HG03025 (cell line): ENCODE results near the gene PIP4K2A.
A peak's percentile ranks its signal among the peaks of the same experiment; 100 is the strongest.
"Not testable (repeated sequence)": the region's sequence is repeated elsewhere in the genome, so short reads cannot be mapped to it uniquely, and the experiment has no call there.

Experiments
- ATAC-seq: cut with Tn5 transposase; IDR thresholded peaks from one replicate; pipeline ENCODE4 v1.9.1; 2021; ENCODE audit warnings: mild to moderate bottlenecking, moderate library complexity; ENCODE audit not compliant: unreplicated experiment, low FRiP score

PIP4K2A gene

GRCh38 chr10:22714479-22715289 is at the start of gene PIP4K2A:
PIP4K2A (minus strand) TSS chr10:22714578; CDS start chr10:22714326, 252 bp downstream.
- ATAC-seq = peak; percentile 62

- no peak for ATAC-seq
Observed at GRCh38 chr10:22761569-22762220, 47.3 kb upstream of the PIP4K2A start.

GRCh38 chr10:22760025-22760424 is 45.6 kb upstream of the PIP4K2A start:
- ATAC-seq = no peak

GRCh38 chr10:22758867-22759266 is 44.5 kb upstream of the PIP4K2A start:
- ATAC-seq = no peak

GRCh38 chr10:22754296-22754695 is 39.9 kb upstream of the PIP4K2A start:
- ATAC-seq = no peak

GRCh38 chr10:22753786-22754185 is 39.4 kb upstream of the PIP4K2A start:
- no peak for ATAC-seq

GRCh38 chr10:22752272-22752889 is 38.0 kb upstream of the PIP4K2A start:
- no peak for ATAC-seq

GRCh38 chr10:22750131-22750530 is 35.8 kb upstream of the PIP4K2A start:
- no peak for ATAC-seq

GRCh38 chr10:22744858-22745257 is 30.5 kb upstream of the PIP4K2A start:
- not testable (repeated sequence) for ATAC-seq

- peak; percentile 95 for ATAC-seq
Observed at GRCh38 chr10:22742678-22743077, 28.3 kb upstream of the PIP4K2A start.

GRCh38 chr10:22741631-22742030 is 27.3 kb upstream of the PIP4K2A start:
- ATAC-seq = not testable (repeated sequence)

- ATAC-seq = no peak
Observed at GRCh38 chr10:22740180-22740579, 25.8 kb upstream of the PIP4K2A start.

- ATAC-seq = no peak
Observed at GRCh38 chr10:22737587-22737986, 23.2 kb upstream of the PIP4K2A start.

- ATAC-seq = no peak
Observed at GRCh38 chr10:22736134-22736533, 21.8 kb upstream of the PIP4K2A start.

- no peak for ATAC-seq
Observed at GRCh38 chr10:22733992-22734391, 19.6 kb upstream of the PIP4K2A start.

GRCh38 chr10:22727663-22728062 is 13.3 kb upstream of the PIP4K2A start:
- no peak for ATAC-seq

- ATAC-seq = no peak
Observed at GRCh38 chr10:22727112-22727511, 12.7 kb upstream of the PIP4K2A start.

GRCh38 chr10:22724773-22725172 is 10.4 kb upstream of the PIP4K2A start:
- ATAC-seq = no peak

- peak; percentile 59 for ATAC-seq
Observed at GRCh38 chr10:22723783-22724182, 9.4 kb upstream of the PIP4K2A start.

GRCh38 chr10:22723343-22723779 is 9.0 kb upstream of the PIP4K2A start:
- ATAC-seq = peak; percentile 79

GRCh38 chr10:22722626-22723169 is 8.3 kb upstream of the PIP4K2A start:
- peak; percentile 5 for ATAC-seq
